Ishikawa (cell line): ENCODE measurements around the gene SMYD3.

Experiments
- CEBPB ChIP-seq: IDR thresholded peaks from 2 replicates; pipeline ENCODE4 v1.6.1; 2012
- EGR1 ChIP-seq: IDR thresholded peaks from 2 replicates; pipeline ENCODE4 v1.6.1; 2012
- FOXM1 ChIP-seq: IDR thresholded peaks from 2 replicates; pipeline ENCODE4 v1.6.1; 2012; ENCODE audit warnings: low read depth, borderline replicate concordance
- RAD21 ChIP-seq: IDR thresholded peaks from 2 replicates; pipeline ENCODE4 v1.6.1; 2012; ENCODE audit warnings: low read depth
- TEAD4 ChIP-seq: IDR thresholded peaks from 2 replicates; pipeline ENCODE4 v1.6.1; 2012
- TF ChIP-seq, protein P1 (sequence below): IDR thresholded peaks from 2 replicates; pipeline ENCODE4 v1.6.1; 2012
- TF ChIP-seq, protein P2 (sequence below): IDR thresholded peaks from 2 replicates; pipeline ENCODE4 v1.6.1; 2012; ENCODE audit warnings: low read depth, mild to moderate bottlenecking

DNA sequence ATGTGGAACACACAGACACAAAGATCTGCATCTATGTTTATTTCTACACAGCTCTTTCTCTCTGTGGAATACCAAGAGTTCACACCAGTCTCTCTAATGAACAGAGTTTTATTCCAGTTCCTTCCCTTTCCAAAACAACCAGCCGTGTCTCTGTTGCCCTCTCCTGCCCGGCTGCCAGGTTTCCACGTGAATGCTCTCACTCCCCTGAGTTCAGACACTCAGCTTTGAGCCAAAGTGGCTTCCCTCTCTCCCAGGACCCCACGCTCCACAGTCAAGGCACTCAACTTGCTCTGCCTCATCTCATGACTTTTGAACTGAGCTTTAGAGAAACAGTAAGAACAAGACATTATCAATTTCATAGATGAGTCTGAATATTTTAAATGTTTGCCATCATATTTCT, 488.9 kb downstream of the SMYD3 start:
- TF ChIP-seq FOXM1 (no peak), EGR1 (no peak), TEAD4 (no peak), CEBPB (no peak), RAD21 (no peak)
- TF ChIP-seq, protein P1, sequence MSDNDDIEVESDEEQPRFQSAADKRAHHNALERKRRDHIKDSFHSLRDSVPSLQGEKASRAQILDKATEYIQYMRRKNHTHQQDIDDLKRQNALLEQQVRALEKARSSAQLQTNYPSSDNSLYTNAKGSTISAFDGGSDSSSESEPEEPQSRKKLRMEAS, result no peak
- TF ChIP-seq, protein P2, sequence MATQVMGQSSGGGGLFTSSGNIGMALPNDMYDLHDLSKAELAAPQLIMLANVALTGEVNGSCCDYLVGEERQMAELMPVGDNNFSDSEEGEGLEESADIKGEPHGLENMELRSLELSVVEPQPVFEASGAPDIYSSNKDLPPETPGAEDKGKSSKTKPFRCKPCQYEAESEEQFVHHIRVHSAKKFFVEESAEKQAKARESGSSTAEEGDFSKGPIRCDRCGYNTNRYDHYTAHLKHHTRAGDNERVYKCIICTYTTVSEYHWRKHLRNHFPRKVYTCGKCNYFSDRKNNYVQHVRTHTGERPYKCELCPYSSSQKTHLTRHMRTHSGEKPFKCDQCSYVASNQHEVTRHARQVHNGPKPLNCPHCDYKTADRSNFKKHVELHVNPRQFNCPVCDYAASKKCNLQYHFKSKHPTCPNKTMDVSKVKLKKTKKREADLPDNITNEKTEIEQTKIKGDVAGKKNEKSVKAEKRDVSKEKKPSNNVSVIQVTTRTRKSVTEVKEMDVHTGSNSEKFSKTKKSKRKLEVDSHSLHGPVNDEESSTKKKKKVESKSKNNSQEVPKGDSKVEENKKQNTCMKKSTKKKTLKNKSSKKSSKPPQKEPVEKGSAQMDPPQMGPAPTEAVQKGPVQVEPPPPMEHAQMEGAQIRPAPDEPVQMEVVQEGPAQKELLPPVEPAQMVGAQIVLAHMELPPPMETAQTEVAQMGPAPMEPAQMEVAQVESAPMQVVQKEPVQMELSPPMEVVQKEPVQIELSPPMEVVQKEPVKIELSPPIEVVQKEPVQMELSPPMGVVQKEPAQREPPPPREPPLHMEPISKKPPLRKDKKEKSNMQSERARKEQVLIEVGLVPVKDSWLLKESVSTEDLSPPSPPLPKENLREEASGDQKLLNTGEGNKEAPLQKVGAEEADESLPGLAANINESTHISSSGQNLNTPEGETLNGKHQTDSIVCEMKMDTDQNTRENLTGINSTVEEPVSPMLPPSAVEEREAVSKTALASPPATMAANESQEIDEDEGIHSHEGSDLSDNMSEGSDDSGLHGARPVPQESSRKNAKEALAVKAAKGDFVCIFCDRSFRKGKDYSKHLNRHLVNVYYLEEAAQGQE, result no peak
